A549 (cell line): ENCODE data around the gene POU2F3. TPM values are rescaled to one million over a fixed set of nuclear protein-coding genes. Genes with fewer than 3 reads are reported as not detected.

ENCODE experiments used
- ATAC-seq, 2 experiments: fragments of 200-7000 bp in 1 of 2; fragments of >200 bp in 1 of 2; cut with Nextera tagmentation in 1 of 2; cut with Tn5 transposase in 1 of 2; 3 replicates each; pipeline versions ENCODE4 v1.8.0 to v1.9.1; 2018 to 2020; ENCODE audit warnings: mild to moderate bottlenecking in 1 of 2, moderate library complexity in 1 of 2
- CTCF ChIA-PET: fragments of 300-600 bp; sonication (Branson Sonifier 250); formaldehyde crosslinking; extraction: SDS; loops from one replicate; lab custom pipeline; 2021; ENCODE audit warnings: antibody characterized with exemption, inconsistent platforms; lab: Yijun Ruan, JAX
- POLR2A ChIA-PET: fragments of 350-600 bp; formaldehyde crosslinking; extraction: SDS; loops from one replicate; lab custom pipeline; 2021; ENCODE audit warnings: antibody characterized with exemption, inconsistent platforms; lab: Yijun Ruan, JAX
- DNase-seq, 2 experiments: peaks; one replicate each; pipeline versions ENCODE4 v3.0.0 to v3.0.0-alpha.2; 2011 to 2016; ENCODE audit warnings: low read depth in 1 of 2, low spot score in 1 of 2
- FAIRE-seq: peaks from 2 replicates; lab custom pipeline; 2011; peaks lifted over from hg19 to GRCh38; lab: Jason Lieb, UNC
- H3K27ac ChIP-seq, 2 experiments: fragments of >200 bp; sonication (Bioruptor Twin); formaldehyde crosslinking; 3 replicates each; pipeline ENCODE4 v1.5.1; 2016 to 2017
- H3K4me1 ChIP-seq: fragments of >200 bp; sonication (Bioruptor Twin); formaldehyde crosslinking; 3 replicates; pipeline ENCODE4 v1.6.1; 2016
- H3K4me2 ChIP-seq: fragments of >200 bp; sonication (Bioruptor Twin); formaldehyde crosslinking; 3 replicates; pipeline ENCODE4 v1.6.1; 2016
- H3K4me3 ChIP-seq: fragments of >200 bp; sonication (Bioruptor Twin); formaldehyde crosslinking; 3 replicates; pipeline ENCODE4 v1.5.1; 2016
- H3K9me3 ChIP-seq: fragments of >200 bp; sonication (Bioruptor Twin); formaldehyde crosslinking; 3 replicates; pipeline ENCODE4 v1.6.1; 2016
- BHLHE40 ChIP-seq: IDR thresholded peaks from 2 replicates; pipeline ENCODE4 v1.6.1; 2012; ENCODE audit warnings: low read depth, low read length, inconsistent platforms
- CBX2 ChIP-seq: fragments of 200-600 bp; sonication (generic); IDR thresholded peaks from 2 replicates; pipeline ENCODE4 v1.6.1; 2016; ENCODE audit warnings: low read depth, mild to moderate bottlenecking, borderline replicate concordance
- CEBPB ChIP-seq, 2 experiments: fragments of >200 bp in 1 of 2; sonication (Bioruptor Twin) in 1 of 2; formaldehyde crosslinking in 1 of 2; IDR thresholded peaks; 2 replicates each; pipeline ENCODE4 v1.6.1; 2012 to 2016
- CHD2 ChIP-seq: fragments of 150-350 bp; IDR thresholded peaks from 2 replicates; pipeline ENCODE4 v1.6.1; 2014; ENCODE audit warnings: low read length; ENCODE audit not compliant: partially characterized antibody
- CTCF ChIP-seq: fragments of >200 bp; sonication (Bioruptor Twin); formaldehyde crosslinking; IDR thresholded peaks from 3 replicates; pipeline ENCODE4 v1.5.1; 2016
- E2F6 ChIP-seq: IDR thresholded peaks from 2 replicates; pipeline ENCODE4 v1.6.1; 2012; ENCODE audit warnings: low read depth, borderline replicate concordance
- EHMT2 ChIP-seq: fragments of 200-600 bp; sonication (generic); IDR thresholded peaks from 2 replicates; pipeline ENCODE4 v1.6.1; 2016; ENCODE audit warnings: antibody characterized with exemption, low read depth, mild to moderate bottlenecking, moderate library complexity
- ELK1 ChIP-seq: fragments of 150-350 bp; IDR thresholded peaks from 2 replicates; pipeline ENCODE4 v1.6.1; 2014; ENCODE audit warnings: low read depth, mild to moderate bottlenecking, low read length
- EP300 ChIP-seq, 2 experiments: fragments of >200 bp; sonication (Bioruptor Twin); formaldehyde crosslinking; IDR thresholded peaks; 2 replicates in 1 of 2; 3 replicates in 1 of 2; pipeline ENCODE4 v1.6.1; 2016 to 2017
- FOSL2 ChIP-seq, 2 experiments: fragments of 450-650 bp in 1 of 2; fragments of >200 bp in 1 of 2; sonication (Bioruptor Twin) in 1 of 2; formaldehyde crosslinking; IDR thresholded peaks; 2 replicates each; pipeline versions ENCODE4 v1.5.0 to v1.6.1; 2016 to 2020; ENCODE audit warnings: mild to moderate bottlenecking in 1 of 2, moderate library complexity in 1 of 2
- FOXS1 ChIP-seq: fragments of 250-450 bp; sonication (Bioruptor Pico); IDR thresholded peaks from 2 replicates; pipeline ENCODE4 v1.5.0; 2020; ENCODE audit warnings: mild to moderate bottlenecking, moderate library complexity
- HDAC2 ChIP-seq: fragments of 200-600 bp; sonication (generic); IDR thresholded peaks from 2 replicates; pipeline ENCODE4 v1.6.1; 2016
- JUNB ChIP-seq: fragments of >200 bp; sonication (Bioruptor Twin); formaldehyde crosslinking; IDR thresholded peaks from 2 replicates; pipeline ENCODE4 v1.6.1; 2016
- KDM1A ChIP-seq: fragments of 200-600 bp; sonication (generic); IDR thresholded peaks from 2 replicates; pipeline ENCODE4 v1.6.1; 2016; ENCODE audit warnings: low read depth, mild to moderate bottlenecking
- MYC ChIP-seq: IDR thresholded peaks from 2 replicates; pipeline ENCODE4 v1.6.1; 2012; ENCODE audit warnings: mild to moderate bottlenecking, inconsistent platforms, low read length, improper control_type of control experiment, borderline replicate concordance
- NPAS2 ChIP-seq: fragments of 250-450 bp; sonication (Bioruptor Pico); IDR thresholded peaks from 2 replicates; pipeline ENCODE4 v1.8.0; 2022; ENCODE audit warnings: mild to moderate bottlenecking, moderate library complexity, borderline replicate concordance
- NR3C1 ChIP-seq: fragments of >200 bp; sonication (Bioruptor Twin); formaldehyde crosslinking; IDR thresholded peaks from 3 replicates; pipeline ENCODE4 v1.6.1; 2017
- PBX3 ChIP-seq: IDR thresholded peaks from 2 replicates; pipeline ENCODE4 v1.6.1; 2012
- PHF8 ChIP-seq: fragments of 200-600 bp; sonication (generic); IDR thresholded peaks from 2 replicates; pipeline ENCODE4 v1.6.1; 2016; ENCODE audit warnings: low read depth, mild to moderate bottlenecking, antibody characterized with exemption, moderate library complexity, borderline replicate concordance
- RARB ChIP-seq: fragments of 250-450 bp; sonication (Bioruptor Pico); IDR thresholded peaks from 2 replicates; pipeline ENCODE4 v1.8.0; 2021; ENCODE audit warnings: mild to moderate bottlenecking, moderate library complexity
- RNF2 ChIP-seq: fragments of 200-600 bp; sonication (generic); IDR thresholded peaks from 2 replicates; pipeline ENCODE4 v1.6.1; 2016; ENCODE audit warnings: low read depth, mild to moderate bottlenecking, antibody characterized with exemption, moderate library complexity, borderline replicate concordance
- SMC3 ChIP-seq: fragments of >200 bp; sonication (Bioruptor Twin); formaldehyde crosslinking; IDR thresholded peaks from 3 replicates; pipeline ENCODE4 v1.6.1; 2018; ENCODE audit warnings: inconsistent platforms
- ZNF302 ChIP-seq: fragments of 250-450 bp; sonication (Bioruptor Pico); IDR thresholded peaks from 2 replicates; pipeline ENCODE4 v1.9.0; 2021; ENCODE audit warnings: inconsistent platforms, mild to moderate bottlenecking, moderate library complexity
- ZSCAN20 ChIP-seq: fragments of 250-450 bp; sonication (Bioruptor Pico); IDR thresholded peaks from 2 replicates; pipeline ENCODE4 v1.8.0; 2022; ENCODE audit warnings: mild to moderate bottlenecking, moderate library complexity
- WGBS: methylation state at CpG from one replicate; pipeline ENCODE4 v1.1.6; 2017; ENCODE audit errors: missing lambda C conversion rate; 5-methylcytosine and 5-hydroxymethylcytosine counted together
- polyA plus RNA-seq, 4 experiments: library from polyadenylated mRNA; depleted of rRNA in 3 of 4; stranded (reverse); fragments of >200 nt; fragmentation: RNase III in 1 of 4; extraction: RNeasy Plus Mini Kit Qiagen cat#74134 plus additional on column Dnase treatment in 1 of 4; gene quantifications; 2 replicates in 3 of 4; 3 replicates in 1 of 4; pipeline ENCODE4 v1.2.3, GENCODE V29; 2011 to 2017

POU2F3 gene
- polyA plus RNA-seq, 2 of the 4 experiments (the other 2 are of a cell fraction) = not detected

- H3K27ac ChIP-seq = no peak overlapping the region
- ATAC-seq = no peak
- CTCF ChIA-PET = interaction anchor here (1.0 to 1.4 kb wide), 2 partner anchors 14 to 161 kb away, joined by 3 read pairs; partner anchors contain the start of genes ARHGEF12 and GRIK4
- peaks cover 32% of the 10 kb centered on the region for H3K4me1 ChIP-seq
- POLR2A ChIA-PET = no interaction called here
- H3K9me3 ChIP-seq = no peaks in the 10 kb centered on the region
- no peak for FAIRE-seq
- no peak overlapping the region for H3K4me3 ChIP-seq
- no peak overlapping the region for H3K4me2 ChIP-seq
- TF ChIP-seq RARB (no peak), KDM1A (no peak), RNF2 (no peak), CBX2 (no peak), PHF8 (no peak), NPAS2 (no peak), HDAC2 (no peak), E2F6 (no peak), CEBPB (IDR thresholded peaks at IDR 0.05) (no peak), BHLHE40 (no peak), ZSCAN20 (CRISPR knock-in tag) (no peak), NR3C1 (no peak), JUNB (no peak), SMC3 (no peak), PBX3 (no peak), EP300 (IDR thresholded peaks at IDR 0.05) (no peak), MYC (no peak)
- TF ChIP-seq, all 56 proteins: peak for 0
- no peak for DNase-seq
Observed at GRCh38 chr11:120350637-120351036, 110.7 kb downstream of the POU2F3 start.

- Histone ChIP-seq H3K9me3 (no peaks in the 10 kb centered on the region), H3K4me2 (no peak overlapping the region), H3K4me1 (peaks cover 24% of the 10 kb centered on the region), H3K4me3 (no peak overlapping the region), H3K27ac (no peak overlapping the region)
- ATAC-seq (no peak), FAIRE-seq (no peak), DNase-seq (no peak)
- CTCF ChIA-PET = no interaction called here
- no peak for TF ChIP-seq EHMT2
- POLR2A ChIA-PET = no interaction called here
- whole genome bisulfite sequencing = 77% methylated on average over 6 of the region's 6 CpGs
Observed at GRCh38 chr11:120352405-120352804, 112.5 kb downstream of the POU2F3 start.

GRCh38 chr11:120354068-120354467 is 114.1 kb downstream of the POU2F3 start:
- ChIA-PET CTCF (no interaction called here), POLR2A (interaction anchor here (1.1 kb wide), 1 partner anchor 17 kb away, joined by 3 read pairs; no protein-coding TSS in a partner anchor)
- peak in 1 of 2 experiments; percentile 33; a peak in 2 of 6 replicates for ATAC-seq
- 57% methylated on average over 1 of the region's 1 CpG for WGBS
- H3K9me3 ChIP-seq = no peaks in the 10 kb centered on the region
- no peak for TF ChIP-seq ELK1
- H3K27ac ChIP-seq = no peak overlapping the region
- no peak for FAIRE-seq
- H3K4me3 ChIP-seq = no peak overlapping the region
- H3K4me2 ChIP-seq = no peak overlapping the region
- no peak for DNase-seq
- H3K4me1 ChIP-seq = peaks cover 19% of the 10 kb centered on the region; the same call in 2 of the 3 replicates

- CTCF ChIA-PET = interaction anchor here (1.3 kb wide), 1 partner anchor 17 kb away, joined by 3 read pairs; no protein-coding TSS in a partner anchor
- WGBS = 58% methylated on average over 6 of the region's 6 CpGs
- TF ChIP-seq NPAS2 (no peak), FOSL2 (IDR thresholded peaks at IDR 0.05) (no peak), FOSL2 (CRISPR knock-in tag; IDR thresholded peaks at IDR 0.05) (no peak), ZNF302 (CRISPR knock-in tag) (no peak), CTCF (no peak), FOXS1 (CRISPR knock-in tag) (no peak), CHD2 (no peak), PBX3 (no peak), PHF8 (no peak)
Observed at GRCh38 chr11:120354779-120355178, 114.8 kb downstream of the POU2F3 start.

More at GRCh38 chr11:120354779-120355178, 114.8 kb downstream of the POU2F3 start:
- DNase-seq = no peak
- H3K9me3 ChIP-seq = no peaks in the 10 kb centered on the region
- POLR2A ChIA-PET = interaction anchor here (1.1 kb wide), 1 partner anchor 18 kb away, joined by 3 read pairs; no protein-coding TSS in a partner anchor
- H3K4me2 ChIP-seq = no peak overlapping the region
- no peak for ATAC-seq
- no peak for FAIRE-seq
- no peak overlapping the region for H3K27ac ChIP-seq
- no peak overlapping the region for H3K4me3 ChIP-seq
- H3K4me1 ChIP-seq = peaks cover 13% of the 10 kb centered on the region; the same call in 2 of the 3 replicates
